NCI-H748 treated with DMSO at 0.1 percent for 48 hours (cell line): ENCODE data around the gene MDFIC2.
"Not testable (repeated sequence)": the region's sequence is repeated elsewhere in the genome, so short reads cannot be mapped to it uniquely, and the experiment has no call there.

Source experiments
- DNase-seq: peaks from one replicate; lab custom pipeline; 2025; lab: John Stamatoyannopoulos, UW

The MDFIC2 gene

GRCh38 chr3:70256566-70256965 is 55.9 kb downstream of the MDFIC2 start:
- no peak for DNase-seq

- no peak for DNase-seq
Measured at GRCh38 chr3:70250492-70250891, 61.9 kb downstream of the MDFIC2 start.

GRCh38 chr3:70249509-70250160 is 62.8 kb downstream of the MDFIC2 start:
- DNase-seq = no peak

GRCh38 chr3:70248856-70249255 is 63.6 kb downstream of the MDFIC2 start:
- DNase-seq = no peak

GRCh38 chr3:70247955-70248354 is 64.5 kb downstream of the MDFIC2 start:
- DNase-seq = no peak

GRCh38 chr3:70245746-70246525 is 66.5 kb downstream of the MDFIC2 start:
- DNase-seq = no peak

GRCh38 chr3:70244422-70244821 is 68.0 kb downstream of the MDFIC2 start:
- no peak for DNase-seq

- DNase-seq = no peak
Measured at GRCh38 chr3:70242297-70242882, 70.0 kb downstream of the MDFIC2 start.

- DNase-seq = no peak
Measured at GRCh38 chr3:70233812-70234211, 78.6 kb downstream of the MDFIC2 start.

- DNase-seq = no peak
Measured at GRCh38 chr3:70233112-70233511, 79.3 kb downstream of the MDFIC2 start.

GRCh38 chr3:70231266-70231701 is 81.2 kb downstream of the MDFIC2 start:
- DNase-seq = no peak

GRCh38 chr3:70227437-70227836 is 85.0 kb downstream of the MDFIC2 start:
- no peak for DNase-seq

GRCh38 chr3:70225146-70225545 is 87.3 kb downstream of the MDFIC2 start:
- DNase-seq = no peak

- no peak for DNase-seq
Measured at GRCh38 chr3:70224337-70224736, 88.1 kb downstream of the MDFIC2 start.

- no peak for DNase-seq
Measured at GRCh38 chr3:70218471-70218870, 94.0 kb downstream of the MDFIC2 start.

- DNase-seq = not testable (repeated sequence)
Measured at GRCh38 chr3:70211274-70211673, 101.2 kb downstream of the MDFIC2 start.

GRCh38 chr3:70201975-70202374 is 110.5 kb downstream of the MDFIC2 start:
- DNase-seq = no peak

- DNase-seq = no peak
Measured at GRCh38 chr3:70189884-70190473, 122.5 kb downstream of the MDFIC2 start.

GRCh38 chr3:70186221-70186620 is 126.2 kb downstream of the MDFIC2 start:
- no peak for DNase-seq

GRCh38 chr3:70185661-70186060 is 126.8 kb downstream of the MDFIC2 start:
- DNase-seq = no peak

GRCh38 chr3:70183781-70184504 is 128.5 kb downstream of the MDFIC2 start:
- no peak for DNase-seq

GRCh38 chr3:70182166-70182565 is 130.3 kb downstream of the MDFIC2 start:
- no peak for DNase-seq
